Stimulated activated naive B cell treated with anti-CD40 and anti-IgM and Interleukin-4, amounts not matched to agents 10 μg/mL and 1 μg/mL and 100 μg/mL, for 72 hours (primary cell): Measurements from ENCODE around the gene OR10G4.
"Not testable (repeated sequence)": the region's sequence is repeated elsewhere in the genome, so short reads cannot be mapped to it uniquely, and the experiment has no call there.

Source experiments
- ATAC-seq, 2 donors: fragments of 150-1000 bp; cut with Tn5 transposase; replicated peaks; 2 replicates each; pipeline ENCODE4 v1.10.0; 2021; ENCODE audit warnings: moderate library complexity in 1 of 2
- DNase-seq: peaks from one replicate; pipeline ENCODE4 v3.0.0; 2021
- H3K27ac Mint-ChIP-seq: one replicate; pipeline ENCODE4 v1.8.0; 2022; ENCODE audit warnings: mild to moderate bottlenecking, mixed read lengths
- H3K27me3 Mint-ChIP-seq, 2 donors: one replicate each; pipeline ENCODE4 v1.8.0; 2022; ENCODE audit warnings: mixed read lengths in 2 of 2
- H3K36me3 Mint-ChIP-seq, 2 donors: one replicate each; pipeline ENCODE4 v1.8.0; 2022; ENCODE audit warnings: mixed read lengths in 2 of 2, mild to moderate bottlenecking in 1 of 2
- H3K4me1 Mint-ChIP-seq, 2 donors: one replicate each; pipeline ENCODE4 v1.8.0; 2022; ENCODE audit warnings: mixed read lengths in 2 of 2, mild to moderate bottlenecking in 1 of 2
- H3K4me3 Mint-ChIP-seq, 2 donors: one replicate each; pipeline ENCODE4 v1.8.0; 2022; ENCODE audit warnings: mild to moderate bottlenecking in 2 of 2, mixed read lengths in 2 of 2, moderate library complexity in 1 of 2
- H3K9me3 Mint-ChIP-seq, 2 donors: one replicate each; pipeline ENCODE4 v1.8.0; 2022; ENCODE audit warnings: mixed read lengths in 2 of 2, mild to moderate bottlenecking in 1 of 2

Gene OR10G4

GRCh38 chr11:124012697-124013096 is at the start of gene OR10G4:
OR10G4 (plus strand) TSS chr11:124012997; CDS start chr11:124015575, 2,578 bp downstream.
- Mint-ChIP-seq H3K36me3 (no peaks in the 10 kb centered on the region), H3K27ac (no peak within 1 kb of the TSS), H3K4me3 (no peak within 1 kb of the TSS), H3K4me1 (no peaks in the 10 kb centered on the region), H3K27me3 (no peaks in the 10 kb centered on the region), H3K9me3 (no peaks in the 10 kb centered on the region)
- no peak for ATAC-seq
- DNase-seq, result no peak

GRCh38 chr11:123973816-123974215 is 39.0 kb upstream of the OR10G4 start:
- no peak overlapping the region for H3K27ac Mint-ChIP-seq
- no peaks in the 10 kb centered on the region for H3K27me3 Mint-ChIP-seq
- no peak for DNase-seq
- H3K36me3 Mint-ChIP-seq, result no peaks in the 10 kb centered on the region
- H3K9me3 Mint-ChIP-seq, result peaks cover 0 to 8% of the 10 kb centered on the region in 2 donors
- H3K4me1 Mint-ChIP-seq, result no peaks in the 10 kb centered on the region
- no peak overlapping the region for H3K4me3 Mint-ChIP-seq
- ATAC-seq, result no peak

GRCh38 chr11:123976770-123977560 is 35.8 kb upstream of the OR10G4 start:
- Mint-ChIP-seq H3K27me3 (no peaks in the 10 kb centered on the region), H3K27ac (no peak overlapping the region), H3K9me3 (peaks cover 0 to 8% of the 10 kb centered on the region in 2 donors), H3K36me3 (no peaks in the 10 kb centered on the region), H3K4me1 (no peaks in the 10 kb centered on the region), H3K4me3 (no peak overlapping the region)
- DNase-seq (no peak), ATAC-seq (no peak)

- Mint-ChIP-seq H3K27me3 (no peaks in the 10 kb centered on the region), H3K4me1 (no peaks in the 10 kb centered on the region), H3K9me3 (peaks cover 3 to 11% of the 10 kb centered on the region in 2 donors), H3K4me3 (no peak within 1 kb of the TSS), H3K36me3 (no peaks in the 10 kb centered on the region), H3K27ac (no peak within 1 kb of the TSS)
- ATAC-seq, result no peak
- no peak for DNase-seq
Observed at GRCh38 chr11:123977731-123978347, 35.0 kb upstream of the OR10G4 start, which contains the start of gene OR10S1. OR10S1 (minus strand) TSS chr11:123977781; CDS start chr11:123977664, 117 bp downstream.

GRCh38 chr11:123979311-123979710 is 33.5 kb upstream of the OR10G4 start:
- Mint-ChIP-seq H3K4me1 (no peaks in the 10 kb centered on the region), H3K9me3 (peaks cover 6 to 15% of the 10 kb centered on the region in 2 donors), H3K4me3 (no peak overlapping the region), H3K36me3 (no peaks in the 10 kb centered on the region), H3K27ac (no peak overlapping the region), H3K27me3 (peaks cover 0 to 3% of the 10 kb centered on the region in 2 donors)
- DNase-seq (no peak), ATAC-seq (no peak)

- DNase-seq, result no peak
- Mint-ChIP-seq H3K9me3 (no peaks in the 10 kb centered on the region), H3K36me3 (no peaks in the 10 kb centered on the region), H3K4me3 (no peak within 1 kb of the TSS), H3K27ac (no peak within 1 kb of the TSS), H3K4me1 (no peaks in the 10 kb centered on the region), H3K27me3 (no peaks in the 10 kb centered on the region)
- ATAC-seq, result no peak
Observed at GRCh38 chr11:123995119-123995518, 17.7 kb upstream of the OR10G4 start, which contains the start of gene OR10G6. OR10G6 (minus strand) TSS chr11:123995161; CDS start chr11:123995161, 0 bp downstream.

GRCh38 chr11:124015837-124016236 is 3.0 kb downstream of the OR10G4 start:
- not testable (repeated sequence) for H3K36me3 Mint-ChIP-seq, H3K9me3 Mint-ChIP-seq, H3K27ac Mint-ChIP-seq, DNase-seq, H3K4me3 Mint-ChIP-seq, H3K27me3 Mint-ChIP-seq, H3K4me1 Mint-ChIP-seq, ATAC-seq

- ATAC-seq (no peak), DNase-seq (no peak)
- no peaks in the 10 kb centered on the region for H3K36me3 Mint-ChIP-seq
- no peaks in the 10 kb centered on the region for H3K4me1 Mint-ChIP-seq
- H3K27ac Mint-ChIP-seq, result no peak within 1 kb of the TSS
- peaks cover 0 to 1% of the 10 kb centered on the region in 2 donors for H3K9me3 Mint-ChIP-seq
- H3K27me3 Mint-ChIP-seq, result no peaks in the 10 kb centered on the region
- H3K4me3 Mint-ChIP-seq, result no peak within 1 kb of the TSS
Observed at GRCh38 chr11:124026498-124026897, 13.7 kb downstream of the OR10G4 start, which contains the start of gene OR10G8. OR10G8 (plus strand) TSS chr11:124026798; CDS start chr11:124029623, 2,825 bp downstream.

GRCh38 chr11:124036666-124037065 is 23.9 kb downstream of the OR10G4 start:
- Mint-ChIP-seq H3K4me1 (no peaks in the 10 kb centered on the region), H3K27me3 (peaks cover 0 to 7% of the 10 kb centered on the region in 2 donors), H3K9me3 (no peaks in the 10 kb centered on the region), H3K27ac (no peak overlapping the region), H3K36me3 (no peaks in the 10 kb centered on the region), H3K4me3 (no peak overlapping the region)
- no peak for ATAC-seq
- DNase-seq, result no peak

GRCh38 chr11:124039557-124039956 is 26.8 kb downstream of the OR10G4 start:
- no peak overlapping the region for H3K27ac Mint-ChIP-seq
- H3K27me3 Mint-ChIP-seq, result peaks cover 0 to 7% of the 10 kb centered on the region in 2 donors
- H3K4me3 Mint-ChIP-seq, result no peak overlapping the region

GRCh38 chr11:124041254-124041653 is 28.5 kb downstream of the OR10G4 start, which contains the start of gene OR10G7:
OR10G7 (minus strand) TSS chr11:124041325; CDS start chr11:124039001, 2,324 bp downstream.
- DNase-seq (no peak), ATAC-seq (no peak)
- H3K27ac Mint-ChIP-seq, result no peak within 1 kb of the TSS
- no peaks in the 10 kb centered on the region for H3K36me3 Mint-ChIP-seq
- H3K27me3 Mint-ChIP-seq, result peaks cover 0 to 7% of the 10 kb centered on the region in 2 donors
- no peaks in the 10 kb centered on the region for H3K4me1 Mint-ChIP-seq
- H3K4me3 Mint-ChIP-seq, result no peak within 1 kb of the TSS
- no peaks in the 10 kb centered on the region for H3K9me3 Mint-ChIP-seq

More at GRCh38 chr11:124039557-124039956, 26.8 kb downstream of the OR10G4 start:
- Mint-ChIP-seq H3K9me3 (no peaks in the 10 kb centered on the region), H3K4me1 (no peaks in the 10 kb centered on the region), H3K36me3 (no peaks in the 10 kb centered on the region)
- DNase-seq, result no peak
- ATAC-seq, result no peak

- Mint-ChIP-seq H3K27ac (no peak overlapping the region), H3K4me3 (no peak overlapping the region), H3K4me1 (no peaks in the 10 kb centered on the region), H3K27me3 (peaks cover 0 to 2% of the 10 kb centered on the region in 2 donors), H3K9me3 (no peaks in the 10 kb centered on the region), H3K36me3 (no peaks in the 10 kb centered on the region)
- DNase-seq, result no peak
- ATAC-seq, result no peak
Observed at GRCh38 chr11:124043420-124043819, 30.6 kb downstream of the OR10G4 start.

- Mint-ChIP-seq H3K4me3 (no peak overlapping the region), H3K27me3 (peaks cover 0 to 11% of the 10 kb centered on the region in 2 donors), H3K27ac (no peak overlapping the region), H3K36me3 (no peaks in the 10 kb centered on the region), H3K9me3 (no peaks in the 10 kb centered on the region), H3K4me1 (no peaks in the 10 kb centered on the region)
- DNase-seq (no peak), ATAC-seq (no peak)
Observed at GRCh38 chr11:124050748-124051147, 38.0 kb downstream of the OR10G4 start.

- Mint-ChIP-seq H3K9me3 (no peaks in the 10 kb centered on the region), H3K27ac (no peak overlapping the region), H3K4me1 (no peaks in the 10 kb centered on the region), H3K27me3 (peaks cover 0 to 11% of the 10 kb centered on the region in 2 donors), H3K4me3 (no peak overlapping the region), H3K36me3 (no peaks in the 10 kb centered on the region)
- DNase-seq (no peak), ATAC-seq (no peak)
Observed at GRCh38 chr11:124052966-124053365, 40.2 kb downstream of the OR10G4 start.
